GM19328 (cell line): ENCODE results near the gene DOK4.
A peak's percentile ranks its signal among the peaks of the same experiment; 100 is the strongest.
"Not testable (repeated sequence)": the region's sequence is repeated elsewhere in the genome, so short reads cannot be mapped to it uniquely, and the experiment has no call there.

Experiments
- ATAC-seq: cut with Tn5 transposase; IDR thresholded peaks from one replicate; pipeline ENCODE4 v1.9.1; 2021; ENCODE audit warnings: mild to moderate bottlenecking, moderate library complexity; ENCODE audit not compliant: unreplicated experiment

Gene DOK4

GRCh38 chr16:57462209-57462977 is 23.9 kb downstream of the DOK4 start, which contains the start of gene POLR2C:
Gene POLR2C, plus strand, starts transcription at chr16:57462679. Its CDS starts 46 bp downstream, at chr16:57462725.
- ATAC-seq, result peak; percentile 91

DNA sequence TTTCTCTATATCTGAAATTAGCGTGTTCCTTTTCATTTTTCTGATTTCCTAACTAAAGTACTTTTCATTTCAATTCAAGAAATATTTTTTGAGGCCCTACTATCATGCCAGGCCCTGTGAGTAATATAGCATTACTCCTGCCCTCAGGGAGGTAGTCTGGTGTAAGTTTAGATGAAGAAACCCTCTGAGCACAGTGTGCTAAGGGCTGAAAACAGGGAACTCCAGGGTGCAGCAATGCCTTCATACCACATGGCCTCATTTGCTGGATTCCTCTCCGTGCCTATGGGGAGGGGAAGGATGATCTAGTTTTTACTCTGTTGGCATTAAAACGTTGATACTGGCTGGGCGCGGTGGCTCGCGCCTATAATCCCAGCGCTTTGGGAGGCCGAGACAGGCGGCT is 34.3 kb downstream of the DOK4 start:
- ATAC-seq, result no peak

- ATAC-seq, result peak; percentile 97
Observed at GRCh38 chr16:57447186-57447962, 38.9 kb downstream of the DOK4 start, which contains the start of the genes CIAPIN1 and COQ9. Gene CIAPIN1, minus strand, starts transcription at chr16:57447385. Its CDS starts 6,457 bp downstream, at chr16:57440928. Gene COQ9, plus strand, starts transcription at chr16:57447479. Its CDS starts 27 bp downstream, at chr16:57447506.

- peak; percentile 29 for ATAC-seq
Observed at GRCh38 chr16:57446531-57447185, 39.6 kb downstream of the DOK4 start.

- no peak for ATAC-seq
Observed at GRCh38 chr16:57445510-57445909, 40.8 kb downstream of the DOK4 start.

GRCh38 chr16:57444711-57445110 is 41.6 kb downstream of the DOK4 start:
- no peak for ATAC-seq

DNA sequence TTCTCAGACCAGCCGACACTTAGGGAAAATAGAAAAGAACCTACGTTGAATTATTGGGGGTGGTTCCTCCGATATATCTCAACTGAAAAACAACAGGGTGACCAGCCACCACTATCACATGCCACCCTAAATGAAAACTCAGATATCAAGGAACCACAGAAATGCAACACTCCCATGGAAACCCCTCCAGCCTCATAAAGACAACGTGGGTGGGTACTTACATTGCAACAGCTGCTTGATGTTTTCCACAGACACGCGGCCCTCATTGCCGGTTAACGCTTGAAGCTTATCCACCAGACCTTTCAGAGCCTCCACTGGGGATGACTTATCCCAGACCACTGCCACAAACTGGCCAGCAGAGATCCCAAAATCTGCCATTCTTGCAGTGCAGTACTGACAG is 45.7 kb downstream of the DOK4 start:
- ATAC-seq, result not testable (repeated sequence)

GRCh38 chr16:57439947-57440346 is 46.3 kb downstream of the DOK4 start:
- not testable (repeated sequence) for ATAC-seq

DNA sequence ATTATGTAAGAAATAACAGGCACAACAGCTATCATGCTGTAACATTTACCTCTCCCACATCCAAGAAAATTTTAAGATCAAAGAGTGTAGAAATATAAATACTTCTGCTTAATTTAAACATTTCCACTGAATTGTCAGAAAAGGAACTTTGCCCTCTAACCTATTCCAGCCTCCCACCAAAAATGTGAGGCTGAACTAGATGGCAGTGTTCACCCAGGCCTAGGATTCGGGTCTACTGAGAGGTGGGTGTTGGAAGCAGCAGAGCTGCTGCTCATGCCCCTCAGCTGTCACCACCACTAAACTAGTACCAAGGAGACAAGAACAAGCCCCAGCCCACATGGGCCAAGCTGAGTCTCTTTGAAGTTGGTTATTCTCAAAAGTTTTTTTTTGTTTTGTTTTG is 50.5 kb downstream of the DOK4 start:
- no peak for ATAC-seq

DNA sequence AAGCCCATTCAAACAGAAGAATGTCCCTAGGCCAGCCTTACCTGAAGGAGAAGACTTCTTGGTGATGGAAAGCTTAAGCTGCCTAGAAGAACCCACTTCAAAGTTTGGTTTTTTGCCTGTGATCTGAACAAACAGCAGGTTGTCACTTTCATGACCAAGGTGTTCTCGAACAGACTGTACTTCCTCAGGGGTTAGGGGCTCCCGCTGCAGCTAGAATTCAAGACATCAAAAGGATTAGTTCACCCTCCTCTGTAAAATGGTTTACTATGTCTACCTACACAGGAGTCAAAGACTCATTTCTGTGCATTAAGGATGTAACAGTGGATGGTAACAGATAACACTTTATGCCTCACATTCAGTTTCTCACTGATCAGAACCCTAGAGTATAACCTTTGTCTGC is 52.3 kb downstream of the DOK4 start:
- ATAC-seq, result no peak

GRCh38 chr16:57432989-57433388 is 53.3 kb downstream of the DOK4 start:
- no peak for ATAC-seq

- no peak for ATAC-seq
Observed at GRCh38 chr16:57432505-57432904, 53.8 kb downstream of the DOK4 start.

GRCh38 chr16:57430955-57431354 is 55.3 kb downstream of the DOK4 start:
- ATAC-seq, result no peak

GRCh38 chr16:57427824-57428223 is 58.5 kb downstream of the DOK4 start:
- ATAC-seq, result no peak

DNA sequence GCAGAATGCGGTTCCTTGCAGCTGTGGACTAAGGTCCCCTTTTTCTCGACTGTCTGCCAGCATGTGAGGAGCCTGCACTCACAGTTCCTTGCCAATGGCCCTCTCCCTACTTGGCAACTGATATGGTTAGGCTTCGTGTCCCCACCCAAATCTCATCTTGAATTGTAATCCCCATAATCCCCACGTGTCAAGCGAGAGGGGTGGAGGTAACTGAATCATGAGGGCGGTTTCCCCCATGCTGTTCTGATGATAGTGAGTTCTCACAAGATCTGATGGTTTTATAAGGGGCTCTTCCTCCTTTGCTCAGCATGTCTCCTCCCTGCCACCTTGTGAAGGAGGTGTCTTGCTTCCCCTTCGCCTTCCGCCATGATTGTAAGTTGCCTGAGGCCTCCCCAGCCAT is 59.0 kb downstream of the DOK4 start:
- no peak for ATAC-seq

GRCh38 chr16:57426356-57426755 is 59.9 kb downstream of the DOK4 start:
- no peak for ATAC-seq

GRCh38 chr16:57424583-57424982 is 61.7 kb downstream of the DOK4 start:
- ATAC-seq, result no peak

DNA sequence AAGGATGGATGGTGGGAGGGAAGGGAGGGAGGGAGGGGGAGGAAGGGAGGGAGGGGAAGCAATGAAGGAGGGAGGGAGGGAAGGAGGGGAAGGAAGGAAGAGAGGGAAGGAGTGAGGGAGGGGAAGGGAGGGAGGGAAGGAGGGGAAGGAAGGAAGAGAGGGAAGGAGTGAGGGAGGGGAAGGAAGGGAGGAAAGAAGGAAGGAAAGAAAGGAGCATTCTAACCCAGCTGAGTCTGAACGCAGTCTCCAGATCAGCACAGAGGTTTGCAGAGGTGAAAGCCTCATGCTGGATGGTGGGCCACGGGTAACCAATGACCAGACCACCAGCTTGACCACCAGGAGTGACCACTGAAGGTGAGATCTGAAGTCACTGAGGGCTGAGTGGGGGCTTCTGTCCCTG is 63.1 kb downstream of the DOK4 start:
- ATAC-seq, result no peak

GRCh38 chr16:57422026-57422944 is 64.0 kb downstream of the DOK4 start:
- ATAC-seq, result no peak
